ENCODE measurements around the gene EXOC4.

GRCh38 chr7:133274265-133274664 is 21.4 kb downstream of the EXOC4 start:
- TF ChIP-seq, protein P1, sequence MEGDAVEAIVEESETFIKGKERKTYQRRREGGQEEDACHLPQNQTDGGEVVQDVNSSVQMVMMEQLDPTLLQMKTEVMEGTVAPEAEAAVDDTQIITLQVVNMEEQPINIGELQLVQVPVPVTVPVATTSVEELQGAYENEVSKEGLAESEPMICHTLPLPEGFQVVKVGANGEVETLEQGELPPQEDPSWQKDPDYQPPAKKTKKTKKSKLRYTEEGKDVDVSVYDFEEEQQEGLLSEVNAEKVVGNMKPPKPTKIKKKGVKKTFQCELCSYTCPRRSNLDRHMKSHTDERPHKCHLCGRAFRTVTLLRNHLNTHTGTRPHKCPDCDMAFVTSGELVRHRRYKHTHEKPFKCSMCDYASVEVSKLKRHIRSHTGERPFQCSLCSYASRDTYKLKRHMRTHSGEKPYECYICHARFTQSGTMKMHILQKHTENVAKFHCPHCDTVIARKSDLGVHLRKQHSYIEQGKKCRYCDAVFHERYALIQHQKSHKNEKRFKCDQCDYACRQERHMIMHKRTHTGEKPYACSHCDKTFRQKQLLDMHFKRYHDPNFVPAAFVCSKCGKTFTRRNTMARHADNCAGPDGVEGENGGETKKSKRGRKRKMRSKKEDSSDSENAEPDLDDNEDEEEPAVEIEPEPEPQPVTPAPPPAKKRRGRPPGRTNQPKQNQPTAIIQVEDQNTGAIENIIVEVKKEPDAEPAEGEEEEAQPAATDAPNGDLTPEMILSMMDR (conservative IDR thresholded peaks at IDR 0.05; ENCODE audit: low read length) = no peak
- TF ChIP-seq EZH2phosphoT487 (IDR thresholded peaks at IDR 0.05; ENCODE audit: borderline replicate concordance) = no peak
